GM23338 (cell line): Measurements from ENCODE around the gene GPR152. TPM values are rescaled to one million over a fixed set of nuclear protein-coding genes. Genes with fewer than 3 reads are reported as not detected.
A peak's percentile ranks its signal among the peaks of the same experiment; 100 is the strongest.
"Not testable (repeated sequence)": the region's sequence is repeated elsewhere in the genome, so short reads cannot be mapped to it uniquely, and the experiment has no call there.

Experiments used
- ATAC-seq: fragments of 200-7000 bp; cut with Tn5 transposase; 3 replicates; pipeline ENCODE4 v1.9.1; 2020
- DNase-seq: peaks from one replicate; pipeline ENCODE4 v3.0.0-alpha.2; 2015; ENCODE audit warnings: low spot score
- H2AFZ ChIP-seq: fragments of 200-600 bp; sonication (generic); 2 replicates; pipeline ENCODE4 v1.8.0; 2016; ENCODE audit warnings: antibody characterized with exemption, mild to moderate bottlenecking, moderate library complexity
- H3F3A ChIP-seq: fragments of 200-600 bp; sonication (generic); replicated peaks from 2 replicates; pipeline ENCODE4 v1.8.0; 2017; ENCODE audit warnings: antibody characterized with exemption, mixed run types, low read depth
- H3K27ac ChIP-seq: fragments of 200-600 bp; sonication (generic); 2 replicates; pipeline ENCODE4 v1.6.1; 2016; ENCODE audit warnings: low read depth
- H3K27me3 ChIP-seq: fragments of 200-600 bp; sonication (generic); 2 replicates; pipeline ENCODE4 v1.8.0; 2016; ENCODE audit warnings: mild to moderate bottlenecking, mixed run types, moderate library complexity; ENCODE audit not compliant: insufficient read depth
- H3K36me3 ChIP-seq: fragments of 200-600 bp; sonication (generic); 2 replicates; pipeline ENCODE4 v1.8.0; 2016; ENCODE audit warnings: mild to moderate bottlenecking; ENCODE audit not compliant: insufficient read depth
- H3K4me1 ChIP-seq: fragments of 200-600 bp; sonication (generic); 2 replicates; pipeline ENCODE4 v1.8.0; 2016; ENCODE audit warnings: mild to moderate bottlenecking, moderate library complexity; ENCODE audit not compliant: insufficient read depth
- H3K4me2 ChIP-seq: fragments of 200-600 bp; sonication (generic); 2 replicates; pipeline ENCODE4 v1.7.1; 2017; ENCODE audit warnings: mixed run types
- H3K4me3 ChIP-seq: fragments of 200-600 bp; sonication (generic); 2 replicates; pipeline ENCODE4 v1.6.1; 2016; ENCODE audit warnings: mixed run types
- H3K79me2 ChIP-seq: fragments of 200-600 bp; sonication (generic); replicated peaks from 2 replicates; pipeline ENCODE4 v1.8.0; 2017; ENCODE audit warnings: mild to moderate bottlenecking; ENCODE audit not compliant: insufficient read depth
- H3K9me2 ChIP-seq: fragments of 200-600 bp; sonication (generic); 2 replicates; pipeline ENCODE4 v1.8.0; 2017; ENCODE audit not compliant: insufficient read depth
- H4K20me1 ChIP-seq: fragments of 200-600 bp; sonication (generic); replicated peaks from 2 replicates; pipeline ENCODE4 v1.8.0; 2017; ENCODE audit warnings: mild to moderate bottlenecking; ENCODE audit not compliant: insufficient read depth
- H3K27ac Mint-ChIP-seq: 2 replicates; pipeline ENCODE4 v1.8.0; 2020; ENCODE audit warnings: inconsistent platforms, mild to moderate bottlenecking, moderate library complexity, mixed read lengths
- H3K27me3 Mint-ChIP-seq: 3 replicates; pipeline ENCODE4 v1.8.0; 2022; ENCODE audit warnings: low read depth, mild to moderate bottlenecking, moderate library complexity, mixed read lengths, inconsistent platforms; ENCODE audit not compliant: insufficient read depth, poor library complexity
- H3K36me3 Mint-ChIP-seq: 3 replicates; pipeline ENCODE4 v1.8.0; 2021; ENCODE audit warnings: low read depth, mild to moderate bottlenecking, inconsistent platforms, moderate library complexity, mixed read lengths
- H3K4me1 Mint-ChIP-seq: 3 replicates; pipeline ENCODE4 v1.8.0; 2020; ENCODE audit warnings: mild to moderate bottlenecking, inconsistent platforms, mixed read lengths
- H3K4me3 Mint-ChIP-seq: 3 replicates; pipeline ENCODE4 v1.8.0; 2021; ENCODE audit warnings: moderate library complexity, mild to moderate bottlenecking, inconsistent platforms, mixed read lengths
- H3K9me3 Mint-ChIP-seq: 3 replicates; pipeline ENCODE4 v1.8.0; 2020; ENCODE audit warnings: moderate library complexity, mild to moderate bottlenecking, inconsistent platforms, mixed read lengths
- CTCF ChIP-seq, 2 experiments: fragments of 200-600 bp in 1 of 2; sonication (generic) in 1 of 2; conservative IDR thresholded peaks; 2 replicates each; pipeline versions ENCODE4 v1.5.1 to v1.6.1; 2016 to 2017; ENCODE audit warnings: antibody characterized with exemption in 2 of 2, low read depth in 2 of 2, mild to moderate bottlenecking in 2 of 2, moderate library complexity in 1 of 2
- EZH2 ChIP-seq: fragments of 200-600 bp; sonication (generic); IDR thresholded peaks from one replicate; pipeline ENCODE4 v1.8.0; 2017; ENCODE audit warnings: antibody characterized with exemption, mild to moderate bottlenecking, low read depth; ENCODE audit not compliant: unreplicated experiment
- polyA plus RNA-seq: library from polyadenylated mRNA; unstranded; fragments of >200 nt; fragmentation: Nextera tagmentation; extraction: Ambion mirVana; gene quantifications from 2 replicates; pipeline ENCODE4 v1.2.1, GENCODE V29; 2016
- total RNA-seq: library from RNA; depleted of rRNA; stranded (reverse); fragments of >200 nt; shearing (Covaris generic); gene quantifications from 2 replicates; pipeline ENCODE4 v1.2.3, GENCODE V29; 2014
- TF ChIP-seq, protein P1 (sequence below): fragments of 250-450 bp; sonication (Bioruptor Pico); IDR thresholded peaks from 2 replicates; pipeline ENCODE4 v1.5.0; 2020; ENCODE audit warnings: mild to moderate bottlenecking, moderate library complexity

Gene GPR152
- total and polyA plus RNA-seq, 2 experiments from 2014 or later = not detected

GRCh38 chr11:67466367-67466766 is 13.8 kb upstream of the GPR152 start (continued):
- TF ChIP-seq, protein P1, sequence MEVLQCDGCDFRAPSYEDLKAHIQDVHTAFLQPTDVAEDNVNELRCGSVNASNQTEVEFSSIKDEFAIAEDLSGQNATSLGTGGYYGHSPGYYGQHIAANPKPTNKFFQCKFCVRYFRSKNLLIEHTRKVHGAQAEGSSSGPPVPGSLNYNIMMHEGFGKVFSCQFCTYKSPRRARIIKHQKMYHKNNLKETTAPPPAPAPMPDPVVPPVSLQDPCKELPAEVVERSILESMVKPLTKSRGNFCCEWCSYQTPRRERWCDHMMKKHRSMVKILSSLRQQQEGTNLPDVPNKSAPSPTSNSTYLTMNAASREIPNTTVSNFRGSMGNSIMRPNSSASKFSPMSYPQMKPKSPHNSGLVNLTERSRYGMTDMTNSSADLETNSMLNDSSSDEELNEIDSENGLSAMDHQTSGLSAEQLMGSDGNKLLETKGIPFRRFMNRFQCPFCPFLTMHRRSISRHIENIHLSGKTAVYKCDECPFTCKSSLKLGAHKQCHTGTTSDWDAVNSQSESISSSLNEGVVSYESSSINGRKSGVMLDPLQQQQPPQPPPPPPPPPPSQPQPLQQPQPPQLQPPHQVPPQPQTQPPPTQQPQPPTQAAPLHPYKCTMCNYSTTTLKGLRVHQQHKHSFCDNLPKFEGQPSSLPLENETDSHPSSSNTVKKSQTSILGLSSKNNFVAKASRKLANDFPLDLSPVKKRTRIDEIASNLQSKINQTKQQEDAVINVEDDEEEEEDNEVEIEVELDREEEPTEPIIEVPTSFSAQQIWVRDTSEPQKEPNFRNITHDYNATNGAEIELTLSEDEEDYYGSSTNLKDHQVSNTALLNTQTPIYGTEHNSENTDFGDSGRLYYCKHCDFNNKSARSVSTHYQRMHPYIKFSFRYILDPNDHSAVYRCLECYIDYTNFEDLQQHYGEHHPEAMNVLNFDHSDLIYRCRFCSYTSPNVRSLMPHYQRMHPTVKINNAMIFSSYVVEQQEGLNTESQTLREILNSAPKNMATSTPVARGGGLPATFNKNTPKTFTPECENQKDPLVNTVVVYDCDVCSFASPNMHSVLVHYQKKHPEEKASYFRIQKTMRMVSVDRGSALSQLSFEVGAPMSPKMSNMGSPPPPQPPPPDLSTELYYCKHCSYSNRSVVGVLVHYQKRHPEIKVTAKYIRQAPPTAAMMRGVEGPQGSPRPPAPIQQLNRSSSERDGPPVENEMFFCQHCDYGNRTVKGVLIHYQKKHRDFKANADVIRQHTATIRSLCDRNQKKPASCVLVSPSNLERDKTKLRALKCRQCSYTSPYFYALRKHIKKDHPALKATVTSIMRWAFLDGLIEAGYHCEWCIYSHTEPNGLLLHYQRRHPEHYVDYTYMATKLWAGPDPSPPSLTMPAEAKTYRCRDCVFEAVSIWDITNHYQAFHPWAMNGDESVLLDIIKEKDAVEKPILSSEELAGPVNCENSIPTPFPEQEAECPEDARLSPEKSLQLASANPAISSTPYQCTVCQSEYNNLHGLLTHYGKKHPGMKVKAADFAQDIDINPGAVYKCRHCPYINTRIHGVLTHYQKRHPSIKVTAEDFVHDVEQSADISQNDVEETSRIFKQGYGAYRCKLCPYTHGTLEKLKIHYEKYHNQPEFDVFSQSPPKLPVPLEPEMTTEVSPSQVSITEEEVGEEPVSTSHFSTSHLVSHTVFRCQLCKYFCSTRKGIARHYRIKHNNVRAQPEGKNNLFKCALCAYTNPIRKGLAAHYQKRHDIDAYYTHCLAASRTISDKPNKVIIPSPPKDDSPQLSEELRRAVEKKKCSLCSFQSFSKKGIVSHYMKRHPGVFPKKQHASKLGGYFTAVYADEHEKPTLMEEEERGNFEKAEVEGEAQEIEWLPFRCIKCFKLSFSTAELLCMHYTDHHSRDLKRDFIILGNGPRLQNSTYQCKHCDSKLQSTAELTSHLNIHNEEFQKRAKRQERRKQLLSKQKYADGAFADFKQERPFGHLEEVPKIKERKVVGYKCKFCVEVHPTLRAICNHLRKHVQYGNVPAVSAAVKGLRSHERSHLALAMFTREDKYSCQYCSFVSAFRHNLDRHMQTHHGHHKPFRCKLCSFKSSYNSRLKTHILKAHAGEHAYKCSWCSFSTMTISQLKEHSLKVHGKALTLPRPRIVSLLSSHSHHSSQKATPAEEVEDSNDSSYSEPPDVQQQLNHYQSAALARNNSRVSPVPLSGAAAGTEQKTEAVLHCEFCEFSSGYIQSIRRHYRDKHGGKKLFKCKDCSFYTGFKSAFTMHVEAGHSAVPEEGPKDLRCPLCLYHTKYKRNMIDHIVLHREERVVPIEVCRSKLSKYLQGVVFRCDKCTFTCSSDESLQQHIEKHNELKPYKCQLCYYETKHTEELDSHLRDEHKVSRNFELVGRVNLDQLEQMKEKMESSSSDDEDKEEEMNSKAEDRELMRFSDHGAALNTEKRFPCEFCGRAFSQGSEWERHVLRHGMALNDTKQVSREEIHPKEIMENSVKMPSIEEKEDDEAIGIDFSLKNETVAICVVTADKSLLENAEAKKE (CRISPR knock-in tag) = no peak
- no peak for TF ChIP-seq CTCF (conservative IDR thresholded peaks at IDR 0.05; ENCODE audit: low read depth in 2 of 2)
- no peak for TF ChIP-seq EZH2

- H3K9me2 ChIP-seq, DNase-seq, ATAC-seq, H3K79me2 ChIP-seq, H2AFZ ChIP-seq, H3K27me3 ChIP-seq, H3K36me3 Mint-ChIP-seq, H3K36me3 ChIP-seq, H4K20me1 ChIP-seq, H3K9me3 Mint-ChIP-seq, H3F3A ChIP-seq: not testable (repeated sequence)
- H3K4me3 ChIP-seq = peak overlapping the region; percentile 93
- H3K27ac Mint-ChIP-seq = peak overlapping the region; percentile 92
- H3K27me3 Mint-ChIP-seq = peaks cover 18% of the 10 kb centered on the region
- peaks cover 13% of the 10 kb centered on the region; the same call in 1 of the 2 replicates for H3K4me1 ChIP-seq
- peaks cover 15% of the 10 kb centered on the region; the same call in 2 of the 3 replicates for H3K4me1 Mint-ChIP-seq
- peak overlapping the region; percentile 85 for H3K4me3 Mint-ChIP-seq
- peak overlapping the region; percentile 84; the same call in 1 of the 2 replicates for H3K27ac ChIP-seq
- H3K4me2 ChIP-seq = peak overlapping the region; percentile 94
Measured at GRCh38 chr11:67465530-67465929, 13.0 kb upstream of the GPR152 start.
